B cell (primary cell): Measurements from ENCODE around the gene LRRC74A. TPM values are rescaled to one million over a fixed set of nuclear protein-coding genes. Genes with fewer than 3 reads are reported as not detected.

Source experiments
- ATAC-seq: fragments of 200-7000 bp; cut with Tn5 transposase; one replicate; pipeline ENCODE4 v1.10.0; 2021; ENCODE audit warnings: low read depth, mild to moderate bottlenecking, moderate number of reproducible peaks, moderate library complexity
- CTCF ChIA-PET: fragments of 350-600 bp; sonication (Branson Sonifier 250); formaldehyde crosslinking; loops from one replicate; lab custom pipeline; 2021; ENCODE audit warnings: antibody characterized with exemption, inconsistent platforms; lab: Charles Lee
- POLR2A ChIA-PET: fragments of 350-600 bp; sonication (Branson Sonifier 250); formaldehyde crosslinking; loops from one replicate; lab custom pipeline; 2021; ENCODE audit warnings: antibody characterized with exemption; lab: Charles Lee
- DNase-seq: peaks from one replicate; pipeline ENCODE4 v3.0.0; 2013
- H2AFZ ChIP-seq: 2 replicates; pipeline ENCODE4 v1.6.1; 2012; ENCODE audit warnings: mild to moderate bottlenecking, low read depth, low read length; ENCODE audit not compliant: insufficient read depth, poor library complexity, severe bottlenecking
- H3K27ac ChIP-seq, 2 donors: 1 replicate in 1 of 2; 2 replicates in 1 of 2; pipeline ENCODE4 v1.5.1; 2012 to 2013; ENCODE audit warnings: low read length in 2 of 2, mild to moderate bottlenecking in 2 of 2, moderate library complexity in 1 of 2
- H3K27me3 ChIP-seq, 4 experiments: fragments of 200-600 bp in 1 of 4; sonication (generic) in 1 of 4; replicated peaks in 1 of 4; 1 replicate in 2 of 4; 2 replicates in 2 of 4; pipeline versions ENCODE4 v1.6.1 to v1.7.0; 2013 to 2016; ENCODE audit warnings: low read length in 3 of 4, mild to moderate bottlenecking in 2 of 4, mixed read lengths in 1 of 4, moderate library complexity in 1 of 4; ENCODE audit not compliant: insufficient read depth in 4 of 4, control insufficient read depth in 3 of 4; ENCODE audit errors: control extremely low read depth in 1 of 4
- H3K36me3 ChIP-seq, 2 experiments: replicated peaks in 1 of 2; 1 replicate in 1 of 2; 2 replicates in 1 of 2; pipeline versions ENCODE4 v1.6.1 to v1.7.1; 2013; ENCODE audit warnings: low read length in 1 of 2; ENCODE audit not compliant: insufficient read depth in 2 of 2, control insufficient read depth in 1 of 2; ENCODE audit errors: control extremely low read depth in 1 of 2, extremely low read depth in 1 of 2
- H3K4me1 ChIP-seq, 2 donors: fragments of 200-600 bp in 1 of 2; sonication (generic) in 1 of 2; 1 replicate in 1 of 2; 2 replicates in 1 of 2; pipeline versions ENCODE4 v1.5.1 to v1.6.1; 2013 to 2017; ENCODE audit warnings: low read length in 2 of 2; ENCODE audit not compliant: control insufficient read depth in 2 of 2, insufficient read depth in 2 of 2
- H3K4me2 ChIP-seq: replicated peaks from 2 replicates; pipeline ENCODE3; 2012; ENCODE audit warnings: mild to moderate bottlenecking, low read depth, low read length; ENCODE audit not compliant: poor library complexity, severe bottlenecking
- H3K4me3 ChIP-seq, 5 experiments: fragments of 200-600 bp in 1 of 5; sonication (generic) in 1 of 5; 1 replicate in 3 of 5; 2 replicates in 2 of 5; pipeline versions ENCODE4 v1.5.1 to v1.7.0; 2011 to 2016; ENCODE audit warnings: low read length in 4 of 5, mild to moderate bottlenecking in 4 of 5, low read depth in 2 of 5, control low read depth in 1 of 5, moderate library complexity in 1 of 5; ENCODE audit not compliant: insufficient read depth in 1 of 5; ENCODE audit errors: control extremely low read depth in 1 of 5, extremely low read depth in 1 of 5
- H3K79me2 ChIP-seq: fragments of 200-600 bp; sonication (generic); one replicate; pipeline ENCODE4 v1.6.0; 2016; ENCODE audit warnings: low read length; ENCODE audit not compliant: control insufficient read depth, insufficient read depth
- H3K9ac ChIP-seq: fragments of 200-600 bp; sonication (generic); 2 replicates; pipeline ENCODE4 v1.6.1; 2017; ENCODE audit warnings: mild to moderate bottlenecking, low read length, moderate library complexity
- H3K9me3 ChIP-seq, 3 donors: one replicate each; pipeline versions ENCODE4 v1.6.1 to v1.7.1; 2013; ENCODE audit warnings: low read length in 2 of 3; ENCODE audit not compliant: control insufficient read depth in 2 of 3, insufficient read depth in 1 of 3; ENCODE audit errors: control extremely low read depth in 1 of 3
- H4K20me1 ChIP-seq: 2 replicates; pipeline ENCODE4 v1.6.0; 2012; ENCODE audit warnings: mild to moderate bottlenecking, low read length; ENCODE audit not compliant: insufficient read depth, control insufficient read depth, poor library complexity, severe bottlenecking
- H3K27ac Mint-ChIP-seq: one replicate; pipeline ENCODE4 v1.8.0; 2021; ENCODE audit warnings: mixed read lengths
- H3K27me3 Mint-ChIP-seq: one replicate; pipeline ENCODE4 v1.8.0; 2021; ENCODE audit warnings: mixed read lengths
- H3K4me1 Mint-ChIP-seq: one replicate; pipeline ENCODE4 v1.8.0; 2021; ENCODE audit warnings: mixed read lengths
- H3K4me3 Mint-ChIP-seq: one replicate; pipeline ENCODE4 v1.8.0; 2021; ENCODE audit warnings: mixed read lengths
- H3K9me3 Mint-ChIP-seq: one replicate; pipeline ENCODE4 v1.8.0; 2022; ENCODE audit warnings: mixed read lengths; ENCODE audit not compliant: insufficient read depth
- EZH2 ChIP-seq: IDR thresholded peaks from 2 replicates; pipeline ENCODE4 v1.6.1; 2012; ENCODE audit warnings: borderline replicate concordance, low read depth, mild to moderate bottlenecking, moderate library complexity, low read length; ENCODE audit not compliant: insufficient read depth, poor library complexity, severe bottlenecking
- WGBS: methylation state at CpG from one replicate; pipeline ENCODE4 v1.1.5; 2013; ENCODE audit warnings: missing lambda C conversion rate; ENCODE audit not compliant: insufficient coverage; 5-methylcytosine and 5-hydroxymethylcytosine counted together
- intact Hi-C: fragments of 100-400 bp; cut with micrococcal nuclease; formaldehyde crosslinking; loops from one replicate; pipeline ENCODE4 v1.10.0; 2022
- polyA plus RNA-seq: library from polyadenylated mRNA; depleted of rRNA; stranded (reverse); fragments of >200 nt; gene quantifications from 2 replicates; pipeline ENCODE4 v1.2.3, GENCODE V29; 2012
- total RNA-seq, 2 donors: library from RNA; stranded (reverse); fragments of 120-200 nt in 1 of 2; gene quantifications; 1 replicate in 1 of 2; 2 replicates in 1 of 2; pipeline versions ENCODE4 v1.2.3 to v1.2.4, GENCODE V29; 2013 to 2022
- TF ChIP-seq, protein P1 (sequence below): fragments of 200-600 bp; IDR thresholded peaks from one replicate; pipeline ENCODE4 v1.8.0; 2022; ENCODE audit warnings: antibody characterized with exemption, mild to moderate bottlenecking

LRRC74A gene
- total and polyA plus RNA-seq, 2 donors (not counting 1 experiment from before 2014, with no cell fraction given) = not detected

GRCh38 chr14:76833011-76833410 lies 6.8 kb downstream of the LRRC74A start:
- Histone ChIP-seq H2AFZ (no peak overlapping the region), H3K4me3 (no peak overlapping the region), H3K27ac (no peak overlapping the region), H3K79me2 (no peaks in the 10 kb centered on the region), H3K27me3 (peaks cover 0 to 3% (median 0%) of the 10 kb centered on the region in 4 experiments), H4K20me1 (no peaks in the 10 kb centered on the region), H3K9me3 (no peaks in the 10 kb centered on the region), H3K9ac (no peak overlapping the region), H3K4me1 (no peaks in the 10 kb centered on the region), H3K4me2 (no peak overlapping the region), H3K36me3 (no peaks in the 10 kb centered on the region)
- DNase-seq = no peak
- no peak for ATAC-seq
- ChIA-PET POLR2A (no interaction called here), CTCF (interaction anchor here (0.6 to 1.2 kb wide), 4 partner anchors 48 to 291 kb away, joined by 3 to 4 read pairs (median 4); no protein-coding TSS in a partner anchor)
- TF ChIP-seq, protein P1, sequence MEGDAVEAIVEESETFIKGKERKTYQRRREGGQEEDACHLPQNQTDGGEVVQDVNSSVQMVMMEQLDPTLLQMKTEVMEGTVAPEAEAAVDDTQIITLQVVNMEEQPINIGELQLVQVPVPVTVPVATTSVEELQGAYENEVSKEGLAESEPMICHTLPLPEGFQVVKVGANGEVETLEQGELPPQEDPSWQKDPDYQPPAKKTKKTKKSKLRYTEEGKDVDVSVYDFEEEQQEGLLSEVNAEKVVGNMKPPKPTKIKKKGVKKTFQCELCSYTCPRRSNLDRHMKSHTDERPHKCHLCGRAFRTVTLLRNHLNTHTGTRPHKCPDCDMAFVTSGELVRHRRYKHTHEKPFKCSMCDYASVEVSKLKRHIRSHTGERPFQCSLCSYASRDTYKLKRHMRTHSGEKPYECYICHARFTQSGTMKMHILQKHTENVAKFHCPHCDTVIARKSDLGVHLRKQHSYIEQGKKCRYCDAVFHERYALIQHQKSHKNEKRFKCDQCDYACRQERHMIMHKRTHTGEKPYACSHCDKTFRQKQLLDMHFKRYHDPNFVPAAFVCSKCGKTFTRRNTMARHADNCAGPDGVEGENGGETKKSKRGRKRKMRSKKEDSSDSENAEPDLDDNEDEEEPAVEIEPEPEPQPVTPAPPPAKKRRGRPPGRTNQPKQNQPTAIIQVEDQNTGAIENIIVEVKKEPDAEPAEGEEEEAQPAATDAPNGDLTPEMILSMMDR = no peak
- no peak for TF ChIP-seq EZH2
- H3K4me1 Mint-ChIP-seq = no peaks in the 10 kb centered on the region
- peaks cover 13% of the 10 kb centered on the region for H3K27me3 Mint-ChIP-seq
- WGBS = no CpG with 5 or more reads among the region's 2 CpGs
- H3K4me3 Mint-ChIP-seq = no peak overlapping the region
- no peaks in the 10 kb centered on the region for H3K9me3 Mint-ChIP-seq
- H3K27ac Mint-ChIP-seq = no peak overlapping the region
- intact Hi-C loops = no loop called here

GRCh38 chr14:76834241-76834661 lies 8.0 kb downstream of the LRRC74A start:
- 92% methylated on average over 2 of the region's 7 CpGs for WGBS
- Mint-ChIP-seq H3K4me3 (no peak overlapping the region), H3K9me3 (no peaks in the 10 kb centered on the region), H3K27me3 (peaks cover 13% of the 10 kb centered on the region), H3K4me1 (no peaks in the 10 kb centered on the region), H3K27ac (no peak overlapping the region)
- Histone ChIP-seq H4K20me1 (no peaks in the 10 kb centered on the region), H3K36me3 (no peaks in the 10 kb centered on the region), H3K79me2 (no peaks in the 10 kb centered on the region), H3K4me1 (no peaks in the 10 kb centered on the region), H3K4me2 (no peak overlapping the region), H3K9me3 (no peaks in the 10 kb centered on the region), H3K27me3 (peaks cover 0 to 3% (median 1%) of the 10 kb centered on the region in 4 experiments), H3K4me3 (no peak overlapping the region), H2AFZ (no peak overlapping the region), H3K27ac (no peak overlapping the region), H3K9ac (no peak overlapping the region)
- ATAC-seq (no peak), DNase-seq (no peak)
- TF ChIP-seq, protein P1 = no peak
- TF ChIP-seq EZH2 = no peak
- ChIA-PET CTCF (no interaction called here), POLR2A (no interaction called here)
- intact Hi-C loops = no loop called here
